GM10847 (cell line): Measurements from ENCODE around the gene ACOX3.

Experiments
- POLR2A ChIP-seq: IDR thresholded peaks from 2 replicates; pipeline ENCODE4 v1.6.1; 2011; ENCODE audit not compliant: insufficient read length; ENCODE audit errors: extremely low read depth

ACOX3 gene

DNA sequence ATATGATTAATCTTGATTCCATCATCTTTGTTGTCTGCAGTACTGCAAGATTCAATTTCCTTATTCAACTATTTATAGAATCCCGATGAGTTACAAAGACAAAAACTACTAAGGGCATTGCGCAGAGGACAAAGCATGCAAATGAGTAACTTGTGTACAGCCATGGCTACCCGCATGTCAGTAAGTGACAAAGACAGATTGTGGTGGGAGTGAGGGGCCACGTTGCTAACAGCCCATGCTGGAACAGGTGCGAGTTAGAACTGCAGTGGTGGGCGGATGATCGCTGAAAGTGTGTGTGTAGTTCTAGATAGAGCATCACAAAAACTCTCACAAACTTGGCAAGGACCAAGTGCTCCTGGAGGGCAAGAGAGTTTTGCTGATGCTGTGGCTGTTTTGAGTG lies 49.5 kb downstream of the ACOX3 start:
- TF ChIP-seq POLR2A: no peak

DNA sequence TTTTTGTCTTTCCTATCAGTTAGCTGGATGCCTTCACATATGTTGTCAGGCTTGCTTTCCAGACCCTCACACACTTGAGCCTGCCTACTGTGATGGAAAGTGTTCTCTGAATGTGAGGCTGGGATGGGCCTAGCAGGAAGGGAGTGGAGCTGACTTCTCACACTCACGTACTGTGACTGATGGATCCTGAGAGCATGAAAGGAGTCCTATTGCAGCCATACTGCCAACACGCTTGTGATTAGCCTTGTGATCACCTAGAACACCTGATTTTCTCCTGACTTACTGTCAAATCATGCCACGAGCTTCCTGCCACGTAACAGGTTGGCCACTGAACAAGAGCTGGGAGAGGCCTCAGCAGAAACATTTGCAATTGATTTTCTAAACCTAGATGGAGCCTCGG lies 49.9 kb downstream of the ACOX3 start:
- TF ChIP-seq POLR2A: no peak

DNA sequence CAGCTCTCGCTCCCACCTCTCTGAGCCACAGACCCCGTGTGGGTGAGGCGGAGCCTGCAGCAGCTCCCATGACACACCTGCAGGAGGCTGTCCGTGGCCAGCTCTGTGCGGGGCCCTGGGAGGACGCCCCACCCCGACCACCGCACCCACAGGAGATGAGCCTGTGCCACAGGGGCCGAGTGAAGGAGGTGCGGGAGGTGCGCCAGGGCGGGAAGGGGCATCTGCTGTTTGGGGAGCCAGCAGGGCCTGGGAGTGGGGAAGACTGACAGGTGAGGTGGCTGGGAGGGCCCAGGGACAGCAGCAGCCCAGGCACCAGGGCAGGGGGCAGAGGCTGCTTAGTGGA lies 52.0 kb downstream of the ACOX3 start:
- no peak for TF ChIP-seq POLR2A

DNA sequence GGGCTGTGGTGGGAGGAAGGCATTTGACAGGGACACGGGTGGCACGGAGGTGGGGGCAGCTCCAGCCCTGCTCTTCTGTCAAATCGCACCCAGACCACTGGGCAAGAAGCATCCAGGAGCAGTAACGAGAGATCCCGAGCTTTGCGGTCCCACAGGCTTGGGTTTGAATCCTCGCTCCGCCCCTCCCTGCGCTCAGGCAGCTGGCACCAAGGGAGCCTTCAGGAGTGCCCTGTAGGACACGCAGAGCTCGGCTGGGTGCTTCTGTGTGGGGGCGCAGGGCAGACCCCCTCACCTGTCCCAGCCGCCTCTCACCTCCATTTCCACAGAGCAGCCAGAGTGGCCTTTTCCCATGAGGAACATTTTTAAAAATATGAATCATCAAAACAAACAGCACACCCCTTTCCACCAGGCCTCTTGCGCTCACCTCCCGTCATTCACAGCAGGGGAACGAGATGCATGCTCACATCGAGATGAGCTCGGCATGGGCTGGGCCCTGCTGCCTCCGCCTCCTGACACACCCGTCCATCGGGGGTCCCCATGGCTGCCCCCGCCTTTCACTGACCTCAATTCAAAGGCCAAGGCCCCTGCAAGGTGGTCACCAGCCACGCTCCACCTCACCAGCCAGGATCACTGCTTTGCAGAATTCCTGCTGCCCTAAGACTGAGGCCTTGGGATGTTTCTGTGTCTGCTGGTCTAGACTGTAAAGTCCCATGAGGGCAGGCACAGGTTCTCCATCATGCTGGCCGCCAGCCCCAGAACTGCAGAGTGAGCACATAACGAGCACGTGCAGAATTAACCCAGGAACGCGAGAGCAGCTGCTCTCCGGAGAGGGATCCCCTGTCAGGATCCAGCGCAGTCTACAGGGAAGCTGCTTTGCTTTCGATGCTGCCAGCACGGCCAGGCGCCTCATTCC lies 52.7 kb downstream of the ACOX3 start:
- no peak for TF ChIP-seq POLR2A

DNA sequence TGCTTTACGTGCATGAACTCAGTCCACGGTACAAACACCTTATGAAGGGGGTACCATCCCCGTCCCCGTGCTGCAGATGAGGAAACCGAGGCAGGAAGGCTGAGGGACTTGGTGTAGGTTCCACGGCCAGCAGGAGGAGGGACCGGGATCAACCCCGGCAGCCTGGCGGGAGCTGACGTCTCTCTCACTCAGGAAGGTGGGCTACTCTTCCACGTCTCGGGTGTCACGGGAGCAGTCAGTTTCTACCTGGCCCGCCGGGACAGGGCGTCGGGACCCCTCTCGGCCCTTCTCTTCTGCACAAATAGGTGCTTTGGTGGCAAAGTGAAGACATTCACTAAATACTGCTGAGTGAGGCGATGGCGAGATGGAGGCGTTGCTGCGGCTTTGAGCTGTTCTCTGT lies 53.3 kb downstream of the ACOX3 start:
- no peak for TF ChIP-seq POLR2A

DNA sequence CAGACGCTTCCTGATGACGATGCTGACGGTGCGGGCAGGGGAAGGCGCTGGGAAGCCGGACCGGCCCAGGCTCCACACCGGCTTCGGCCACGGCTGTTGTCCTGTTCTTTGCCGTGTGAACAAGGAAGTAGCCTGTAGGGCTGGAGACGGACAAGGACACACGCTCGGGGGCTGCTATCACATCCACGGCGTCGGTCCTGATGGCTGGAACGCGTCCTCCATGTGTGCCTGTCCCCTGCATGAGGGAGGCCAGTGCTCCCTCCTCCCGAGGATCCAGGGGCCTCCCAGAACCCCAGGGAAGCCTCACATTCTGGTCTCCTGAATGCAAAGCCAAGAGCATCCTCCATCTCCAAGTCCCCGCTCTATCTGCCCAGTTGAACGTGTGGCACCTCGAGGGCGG lies 53.8 kb downstream of the ACOX3 start:
- no peak for TF ChIP-seq POLR2A

DNA sequence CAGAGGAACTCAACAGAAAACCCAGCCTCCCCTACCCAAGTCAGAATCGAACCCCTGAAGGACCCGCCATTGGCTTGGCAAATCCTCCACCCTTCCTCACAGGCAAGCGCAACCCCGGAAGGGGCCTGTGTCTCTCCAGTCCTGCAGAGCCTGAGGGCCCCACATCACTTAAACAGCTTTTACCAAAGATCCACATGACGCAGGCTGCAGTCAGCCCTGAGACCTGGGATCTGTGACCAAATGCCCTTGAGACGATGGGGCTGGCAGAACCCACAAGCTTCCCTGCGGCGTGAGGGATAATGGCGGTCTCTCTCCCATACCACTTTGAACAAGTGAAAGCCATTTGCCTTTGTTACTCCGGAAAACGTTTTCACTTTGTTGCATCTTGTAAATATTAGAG lies 54.9 kb downstream of the ACOX3 start:
- no peak for TF ChIP-seq POLR2A

DNA sequence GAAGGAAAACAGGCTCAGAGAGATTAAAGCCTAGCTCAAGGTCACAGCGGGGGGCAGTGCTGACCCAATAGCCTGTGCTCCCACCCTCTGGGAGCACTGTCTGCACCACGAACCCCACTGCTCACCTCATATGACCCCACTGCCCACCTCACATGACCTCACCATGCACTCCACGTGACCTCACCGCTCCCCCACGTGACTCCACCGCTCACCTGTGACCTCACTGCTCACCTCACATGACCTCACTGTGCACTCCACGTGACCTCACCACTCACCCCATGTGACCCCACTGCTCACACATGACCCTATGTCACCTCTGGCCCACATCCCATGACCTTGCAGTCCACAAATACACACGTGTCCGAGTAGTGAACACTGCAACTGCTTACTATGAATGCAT lies 55.4 kb downstream of the ACOX3 start:
- TF ChIP-seq POLR2A: no peak

DNA sequence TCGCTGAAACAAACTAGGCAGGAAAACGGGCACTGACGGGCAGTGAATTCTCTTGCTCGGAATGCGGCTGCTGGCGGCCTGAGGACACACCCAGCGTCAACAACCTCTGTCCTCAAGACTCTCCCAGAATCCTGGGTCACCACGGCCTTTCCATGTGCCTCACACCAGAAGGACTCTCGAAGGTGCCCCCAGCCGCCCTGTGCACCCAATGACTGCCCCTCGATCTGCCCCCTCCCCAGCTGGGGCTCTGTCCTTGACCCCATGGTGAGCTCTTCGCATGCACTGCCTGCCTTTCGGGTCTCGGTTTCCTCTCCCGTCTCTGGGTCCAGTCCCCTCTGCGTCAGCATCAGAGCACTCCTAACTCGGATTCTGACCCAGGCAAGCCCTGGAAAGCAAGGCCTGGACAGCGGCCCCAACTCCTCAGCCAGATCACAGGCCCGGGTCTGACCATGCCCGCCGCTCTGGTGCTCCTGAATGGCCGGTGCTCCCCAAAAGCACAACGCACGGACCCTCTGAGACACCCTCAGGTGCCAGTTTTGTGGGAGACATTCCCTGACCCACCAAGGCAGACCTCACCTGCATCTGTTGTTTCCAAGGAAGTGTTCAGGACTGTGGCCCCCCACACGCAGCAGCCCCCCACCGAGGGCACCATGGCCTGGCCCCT lies 56.0 kb downstream of the ACOX3 start:
- no peak for TF ChIP-seq POLR2A

DNA sequence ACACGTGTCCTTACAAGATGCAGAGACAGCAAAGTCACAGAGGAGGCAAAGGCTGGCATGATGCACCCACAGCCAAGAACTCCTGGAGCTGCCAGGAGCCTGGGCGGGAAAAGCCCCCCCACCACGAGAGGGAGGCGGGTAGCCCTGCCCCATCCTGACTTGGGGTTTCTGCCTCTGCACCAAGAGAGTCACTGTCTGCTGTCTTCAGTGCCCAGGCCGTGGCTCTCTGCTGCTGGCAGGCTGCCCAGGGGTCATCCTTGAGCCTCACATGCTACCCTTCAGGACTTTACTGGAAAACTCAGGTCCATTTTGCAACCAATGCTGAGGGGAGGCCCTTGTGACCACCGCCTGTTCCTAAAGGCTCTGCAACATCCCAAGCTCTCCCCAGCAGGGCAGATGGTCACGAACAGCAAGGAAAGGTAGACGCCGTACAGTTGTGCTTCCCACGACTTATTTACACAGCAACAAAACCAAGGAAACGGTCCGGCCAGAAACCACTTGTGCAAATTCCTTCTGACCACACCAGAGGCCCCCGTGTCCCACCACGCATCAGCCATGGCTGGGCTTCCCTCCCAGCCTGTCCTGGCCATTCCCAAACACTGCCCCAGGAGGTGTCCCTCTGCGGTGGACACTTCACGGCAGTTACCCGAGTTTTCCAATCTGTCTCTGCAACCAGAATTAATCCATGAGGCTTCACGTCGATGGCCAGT lies 56.9 kb downstream of the ACOX3 start:
- no peak for TF ChIP-seq POLR2A

DNA sequence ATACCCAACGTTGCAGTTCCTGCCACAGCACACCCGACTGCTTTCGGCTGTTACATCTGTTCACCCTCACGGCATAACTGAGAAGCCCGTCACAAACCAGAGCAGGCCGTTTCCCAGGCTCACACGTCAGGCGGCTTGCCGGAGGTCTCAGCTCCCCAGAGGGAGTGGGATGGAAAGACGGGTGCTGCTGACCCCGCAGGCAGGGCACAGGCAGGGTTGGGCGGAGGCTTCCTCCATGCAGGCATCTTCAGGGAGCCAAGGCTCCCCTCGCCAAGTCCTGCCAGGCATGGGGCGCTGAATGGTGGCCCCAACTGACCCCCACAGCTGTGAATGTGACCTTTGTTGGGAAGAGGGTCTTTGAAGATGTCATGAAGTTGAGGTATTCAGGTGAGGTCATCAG lies 57.5 kb downstream of the ACOX3 start:
- no peak for TF ChIP-seq POLR2A

DNA sequence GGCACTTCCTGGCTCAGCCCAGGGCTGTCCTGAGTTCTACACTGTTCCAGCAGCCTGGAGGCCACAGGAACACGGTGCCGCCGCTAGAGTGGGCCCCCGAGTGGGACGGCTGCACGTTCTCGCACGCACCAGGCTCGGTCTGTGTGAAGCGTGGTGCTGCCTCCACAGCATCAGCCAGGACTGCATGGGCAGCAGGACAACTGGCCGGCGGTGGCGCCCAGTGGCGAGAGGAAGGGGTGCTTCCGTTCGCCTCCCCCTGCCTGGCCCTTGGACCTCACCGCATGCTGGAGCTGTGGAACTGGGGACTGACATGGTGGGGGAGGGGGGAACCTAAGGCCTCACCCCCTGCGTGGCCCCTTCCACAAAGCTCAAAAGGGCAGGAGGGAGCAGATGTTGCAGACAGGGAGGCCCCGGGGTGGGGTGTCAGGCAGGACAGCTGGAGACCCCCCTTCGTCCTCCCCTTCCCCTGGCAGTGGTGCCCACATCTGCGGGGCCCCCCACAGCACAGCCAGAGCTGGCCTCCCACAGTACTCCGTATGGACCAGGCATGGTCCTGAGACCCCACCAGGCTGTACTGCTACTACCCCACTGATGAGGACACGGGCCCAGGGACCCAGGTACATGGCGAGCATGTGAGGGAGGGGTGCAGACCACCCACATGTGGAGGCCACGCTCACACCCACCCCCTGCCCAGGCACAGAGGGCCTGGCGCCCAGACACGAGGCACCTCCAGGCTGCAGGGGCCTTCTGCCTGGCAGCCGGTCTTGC lies 58.5 kb downstream of the ACOX3 start:
- TF ChIP-seq POLR2A: no peak

DNA sequence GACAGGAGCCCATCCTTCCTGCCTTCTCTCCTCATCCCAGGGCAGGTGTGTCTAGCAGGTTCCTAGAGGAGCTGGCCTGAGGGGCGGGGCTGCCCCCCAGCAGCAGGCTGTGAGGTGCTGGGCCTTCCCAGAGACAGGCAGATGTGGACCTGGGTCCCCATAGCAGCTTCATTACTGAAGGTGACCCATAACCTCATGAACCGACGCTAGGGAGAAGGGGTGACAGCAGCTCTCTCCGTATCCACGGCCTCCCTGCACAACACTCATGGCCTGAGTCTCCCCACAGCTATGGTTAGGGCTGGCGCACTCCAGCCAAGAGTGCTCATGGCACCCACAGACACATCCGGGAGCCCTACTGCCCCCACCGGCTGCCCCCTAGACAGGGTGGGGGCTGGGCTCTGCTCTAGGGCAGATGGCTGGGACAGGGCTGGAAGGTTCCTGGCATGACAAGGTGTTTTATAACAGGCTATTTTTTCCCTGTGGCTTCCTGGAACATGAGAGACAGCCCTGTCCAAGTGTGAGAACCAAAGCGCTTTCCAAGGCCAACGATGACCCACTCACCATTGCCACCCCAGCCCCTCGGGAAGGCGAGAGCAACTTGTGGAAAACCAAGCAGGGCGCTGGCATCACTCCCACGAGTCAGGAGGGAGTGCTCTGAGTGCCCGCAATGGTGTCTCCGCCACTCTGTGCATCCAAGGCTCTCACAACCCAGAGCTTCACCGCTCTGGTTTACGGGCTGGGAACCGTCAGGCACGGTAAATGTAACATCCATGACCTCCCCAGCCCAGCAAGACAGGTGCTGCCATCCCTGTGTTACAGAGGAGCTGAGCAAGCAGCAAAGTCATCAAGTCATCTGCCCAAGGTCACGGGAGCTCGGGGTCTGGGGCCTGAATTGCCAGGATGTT lies 59.8 kb downstream of the ACOX3 start:
- no peak for TF ChIP-seq POLR2A

DNA sequence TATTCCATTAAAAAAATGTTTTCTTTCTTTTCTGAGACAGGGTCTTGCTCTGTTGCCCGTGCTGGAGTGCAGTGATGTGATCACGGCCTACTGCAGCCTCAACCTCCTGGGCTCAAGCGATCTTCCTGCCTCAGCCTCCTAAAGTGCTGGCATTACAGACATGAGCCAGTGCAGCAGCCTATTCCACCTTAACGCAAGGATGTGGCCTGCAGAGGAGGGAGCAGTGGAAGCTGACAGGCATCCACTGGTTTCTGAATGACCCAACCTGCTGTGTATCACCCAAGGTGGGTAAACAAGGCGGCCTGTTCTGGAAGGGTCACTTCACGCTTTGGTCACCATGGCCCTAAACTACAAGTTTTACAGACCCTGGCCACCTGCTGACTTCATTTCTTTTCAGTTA lies 60.8 kb downstream of the ACOX3 start:
- no peak for TF ChIP-seq POLR2A
